Adrenal gland (tissue), 5 donors: ENCODE data around the gene MYBBP1A.

Source experiments
- CTCF ChIP-seq, 6 experiments: fragments of 450-650 bp in 4 of 6; fragments of 200-600 bp in 2 of 6; sonication (generic) in 1 of 6; IDR thresholded peaks; 1 replicate in 5 of 6; 2 replicates in 1 of 6; pipeline versions ENCODE4 v1.5.1 to v1.8.0; 2016 to 2021; ENCODE audit warnings: antibody characterized with exemption in 6 of 6, mild to moderate bottlenecking in 2 of 6, moderate library complexity in 1 of 6
- POLR2A ChIP-seq, 2 donors: fragments of 450-650 bp; IDR thresholded peaks; one replicate each; pipeline ENCODE4 v1.6.1; 2017; ENCODE audit warnings: antibody characterized with exemption in 2 of 2, mild to moderate bottlenecking in 2 of 2, moderate library complexity in 1 of 2
- donor health status: DM: no; HTN: no; CAD: no.

GRCh38 chr17:4551141-4551540 is 4.0 kb downstream of the MYBBP1A start:
- no peak for TF ChIP-seq POLR2A (IDR thresholded peaks at IDR 0.05)
- TF ChIP-seq CTCF (IDR thresholded peaks at IDR 0.05), result no peak
